Activated CD4-positive, alpha-beta T cell treated with anti-CD3 and anti-CD28 coated beads, Interleukin-2, Interleukin-4, amounts not matched to agents 100 ng/mL and 50 ng/mL, durations not matched to agents 16 hours and 8 hours (primary cell): Measurements from ENCODE around the gene RAB27A.
A peak's percentile ranks its signal among the peaks of the same experiment; 100 is the strongest.
"Not testable (repeated sequence)": the region's sequence is repeated elsewhere in the genome, so short reads cannot be mapped to it uniquely, and the experiment has no call there.

ENCODE experiments used
- DNase-seq: peaks from one replicate; pipeline ENCODE4 v3.0.0-alpha.2; 2020; ENCODE audit warnings: low spot score

The RAB27A gene

DNA sequence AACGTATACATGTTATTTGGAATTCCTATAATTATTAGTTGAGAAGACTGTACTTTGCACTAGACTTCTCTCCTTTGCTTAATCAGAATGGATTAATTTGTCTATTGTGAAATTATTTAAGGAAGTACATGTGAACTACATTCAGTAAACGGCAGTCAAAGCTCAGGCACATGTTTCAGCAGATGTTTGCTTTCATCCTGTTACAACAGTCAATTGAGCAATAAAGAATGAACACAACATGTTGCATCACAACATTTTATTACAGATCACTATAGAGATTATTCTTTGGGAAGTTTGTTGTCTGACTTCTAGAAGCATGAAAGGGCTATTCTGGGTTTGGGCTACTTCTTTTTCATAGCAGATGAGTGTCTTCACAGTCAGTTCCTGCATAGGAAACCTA lies 39.2 kb downstream of the RAB27A start:
- no peak for DNase-seq

DNA sequence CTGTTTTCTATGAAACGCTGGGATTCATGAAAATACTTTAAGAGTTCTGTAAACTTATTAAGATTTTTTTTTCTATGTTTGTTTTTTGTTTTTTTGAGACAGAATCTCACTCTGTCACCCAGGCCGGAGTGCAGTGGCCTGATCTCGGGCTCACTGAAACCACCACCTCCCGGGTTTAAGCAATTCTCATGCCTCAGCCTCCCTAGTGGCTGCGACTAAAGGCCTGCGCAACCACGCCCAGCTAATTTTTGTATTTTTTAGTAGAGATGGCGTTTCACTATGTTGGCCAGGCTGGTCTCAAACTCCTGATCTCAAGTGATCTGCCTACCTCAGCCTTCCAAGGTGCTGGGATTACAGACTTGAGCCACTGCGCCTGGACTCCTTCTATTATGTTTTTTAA lies 39.7 kb downstream of the RAB27A start:
- DNase-seq, result not testable (repeated sequence)

DNA sequence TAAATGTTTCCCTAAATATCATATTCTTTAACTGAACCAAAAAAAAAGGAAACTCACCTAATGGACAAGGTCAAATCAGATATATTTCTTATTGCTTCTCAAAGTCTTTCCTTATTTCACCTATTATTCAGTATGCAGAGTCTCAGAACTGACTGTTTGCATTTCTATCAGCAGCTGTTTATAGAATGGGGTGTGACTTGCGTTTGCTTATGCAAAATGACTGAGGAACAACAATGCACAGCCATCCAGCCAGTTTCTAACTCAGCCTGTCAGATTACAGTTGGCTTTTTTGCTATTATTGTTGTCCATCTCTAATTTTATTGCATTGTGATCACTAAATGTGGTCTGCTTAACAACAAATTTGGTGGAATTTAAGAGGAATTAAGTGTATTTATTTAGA lies 40.7 kb downstream of the RAB27A start:
- no peak for DNase-seq

GRCh38 chr15:55247766-55248427 lies 41.7 kb downstream of the RAB27A start:
- DNase-seq, result no peak

DNA sequence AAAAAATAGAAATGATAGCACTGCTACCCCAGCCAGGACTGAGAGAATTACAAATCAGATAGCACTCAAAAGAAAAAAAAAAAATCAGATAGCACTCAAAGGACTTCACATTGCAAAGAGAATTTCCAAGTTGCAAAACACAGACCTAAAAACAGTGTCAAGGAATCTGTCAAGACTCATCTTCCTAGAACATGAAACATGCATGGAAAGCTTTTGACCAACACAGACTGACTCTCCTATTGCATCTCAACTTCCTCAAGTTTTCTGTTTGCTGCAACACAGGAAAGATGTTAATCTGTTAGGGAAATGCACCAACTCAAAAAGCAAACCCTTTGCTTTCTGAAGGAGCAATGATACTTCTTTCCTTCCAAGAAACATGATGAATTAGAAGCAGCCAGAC lies 42.3 kb downstream of the RAB27A start:
- DNase-seq, result no peak

DNA sequence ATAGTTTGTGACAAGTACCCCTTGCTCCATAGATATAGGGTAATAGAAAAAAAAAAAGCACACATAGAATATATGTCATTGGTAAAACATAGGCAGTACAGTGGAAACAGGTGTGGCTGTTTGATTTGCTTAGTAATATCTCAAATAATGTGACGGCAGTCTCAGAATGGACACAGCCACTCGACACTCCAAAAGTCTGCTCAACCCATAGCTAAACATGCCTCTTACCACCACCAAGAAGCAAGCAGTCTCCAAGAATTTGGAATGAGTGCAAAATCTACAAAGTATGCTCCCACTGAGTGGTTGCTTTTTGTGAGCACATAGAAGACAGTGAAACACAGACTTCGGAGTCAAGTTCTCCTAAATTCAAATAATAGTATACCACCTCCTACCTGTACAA lies 43.0 kb downstream of the RAB27A start:
- no peak for DNase-seq

- DNase-seq, result peak; percentile 53
These were observed 44.6 kb downstream of the RAB27A start for GRCh38 chr15:55245059-55245458.

GRCh38 chr15:55241891-55242290 lies 47.7 kb downstream of the RAB27A start:
- DNase-seq, result no peak

GRCh38 chr15:55241186-55241585 lies 48.4 kb downstream of the RAB27A start:
- no peak for DNase-seq

DNA sequence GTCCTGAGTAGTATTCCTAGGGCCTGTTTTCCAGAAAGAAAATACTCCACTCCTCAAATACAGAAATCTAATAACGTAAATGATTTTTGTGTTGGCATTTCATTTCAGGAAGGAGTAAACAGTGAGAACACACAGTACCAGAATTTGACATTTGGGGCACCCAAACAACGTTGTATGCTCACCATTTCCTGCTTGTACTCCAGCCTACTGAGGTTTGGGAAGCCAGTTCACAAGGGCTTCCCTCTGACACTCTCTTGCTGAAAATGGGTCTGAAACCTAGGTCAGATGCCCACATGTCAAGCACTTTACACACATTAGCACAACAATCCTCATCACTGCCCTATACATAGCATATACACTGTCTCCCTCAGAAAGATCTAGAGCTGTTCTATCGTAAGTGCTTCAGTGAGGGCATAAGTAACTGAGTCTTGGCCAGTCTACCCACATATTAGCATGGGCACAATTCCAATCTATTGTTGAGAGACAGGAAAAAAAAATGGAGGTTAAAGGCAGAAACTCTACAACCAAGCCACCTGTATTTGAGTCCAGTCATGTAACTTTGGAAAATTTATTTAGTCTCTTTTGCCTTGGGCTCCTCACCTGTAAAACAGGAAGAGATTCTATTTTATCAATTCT lies 49.4 kb downstream of the RAB27A start:
- DNase-seq, result no peak

DNA sequence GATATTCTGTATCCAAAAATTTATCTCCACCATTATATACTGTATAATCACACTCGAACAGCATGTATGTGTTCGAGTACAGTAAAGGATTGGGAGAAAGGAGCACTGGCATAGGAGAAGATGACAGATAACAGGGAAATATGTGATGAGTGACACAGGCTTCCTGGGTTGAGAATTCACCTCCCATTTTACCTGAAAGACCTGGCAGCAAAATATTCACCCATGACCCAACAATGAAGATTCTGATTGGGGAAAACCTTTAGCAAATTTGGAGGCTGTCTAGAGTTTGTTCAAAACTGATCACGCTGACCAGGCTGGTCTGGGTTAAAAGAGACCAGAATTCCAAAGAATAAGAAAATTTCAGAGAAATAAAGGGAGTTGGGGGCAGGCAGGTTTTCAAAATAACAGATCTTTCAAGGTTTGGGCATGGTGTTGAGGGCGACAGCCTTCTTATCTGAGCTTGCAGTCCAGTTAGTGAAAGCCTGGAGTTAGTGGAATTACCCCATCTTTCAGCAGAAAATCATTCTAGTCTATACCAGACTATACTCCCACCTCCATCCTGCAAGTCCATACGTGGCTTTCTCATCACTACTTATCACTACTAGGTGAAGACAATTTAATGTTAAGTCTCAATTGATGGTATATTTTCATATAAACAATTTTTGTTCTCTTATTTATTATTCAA lies 50.0 kb downstream of the RAB27A start:
- DNase-seq, result no peak

DNA sequence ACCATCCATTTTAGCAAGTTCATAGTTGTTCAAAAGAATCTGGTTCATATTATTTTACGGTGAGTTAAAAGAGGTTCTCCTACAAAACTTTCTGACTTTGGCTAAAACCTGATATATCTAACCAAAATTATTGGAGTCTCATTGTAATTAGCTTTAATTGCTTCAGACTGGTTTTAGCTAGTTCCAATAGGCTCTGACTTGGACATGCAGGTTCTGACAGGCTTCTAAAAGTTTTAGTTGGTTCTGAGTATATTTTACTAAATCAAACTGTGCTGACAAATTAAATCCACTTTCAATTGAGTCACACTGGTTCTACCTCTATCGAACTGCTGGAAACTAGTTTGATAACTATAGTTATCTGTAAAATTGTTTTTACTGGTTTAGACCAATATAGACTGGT lies 50.7 kb downstream of the RAB27A start:
- DNase-seq, result no peak

DNA sequence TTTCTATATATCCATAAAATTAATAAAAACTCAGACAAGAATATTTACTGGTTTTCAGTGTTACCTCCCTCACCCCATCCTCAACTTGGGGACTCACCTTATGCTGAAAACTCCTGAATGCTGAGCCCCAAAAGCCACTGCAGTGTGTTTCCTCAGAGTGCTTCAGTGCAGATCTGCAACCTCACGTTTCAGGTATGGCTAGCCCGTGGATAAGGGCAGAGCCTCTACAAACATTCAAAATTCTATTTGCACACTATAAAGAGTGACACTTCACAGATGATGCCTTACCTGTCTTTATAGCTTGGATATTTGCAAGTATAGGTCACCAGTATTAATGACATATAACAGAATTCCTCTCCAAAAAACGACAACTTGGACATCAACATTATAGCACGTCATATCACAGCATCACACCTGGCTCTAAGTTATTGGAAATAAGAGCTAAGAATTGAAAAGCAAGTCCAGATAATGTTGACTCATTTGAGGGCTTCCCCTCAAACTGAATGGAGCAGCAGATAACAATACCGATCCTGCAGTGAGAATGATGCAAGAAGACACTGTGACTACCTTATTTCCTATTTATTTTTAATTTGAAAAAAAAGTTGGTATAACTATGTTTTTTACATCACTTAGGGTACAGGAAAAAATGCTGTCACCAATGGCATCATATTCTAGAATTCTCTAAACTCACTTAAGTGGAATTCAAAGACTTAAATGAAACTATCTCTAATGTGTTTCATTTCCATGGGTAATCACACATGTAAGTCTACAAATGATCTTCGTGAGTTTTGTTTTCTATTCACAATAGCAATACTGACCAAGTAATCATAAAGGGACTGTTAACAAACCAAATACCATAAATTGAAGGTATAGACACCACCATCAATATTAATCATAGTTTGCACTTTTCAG lies 52.1 kb downstream of the RAB27A start:
- peak; percentile 60 for DNase-seq

DNA sequence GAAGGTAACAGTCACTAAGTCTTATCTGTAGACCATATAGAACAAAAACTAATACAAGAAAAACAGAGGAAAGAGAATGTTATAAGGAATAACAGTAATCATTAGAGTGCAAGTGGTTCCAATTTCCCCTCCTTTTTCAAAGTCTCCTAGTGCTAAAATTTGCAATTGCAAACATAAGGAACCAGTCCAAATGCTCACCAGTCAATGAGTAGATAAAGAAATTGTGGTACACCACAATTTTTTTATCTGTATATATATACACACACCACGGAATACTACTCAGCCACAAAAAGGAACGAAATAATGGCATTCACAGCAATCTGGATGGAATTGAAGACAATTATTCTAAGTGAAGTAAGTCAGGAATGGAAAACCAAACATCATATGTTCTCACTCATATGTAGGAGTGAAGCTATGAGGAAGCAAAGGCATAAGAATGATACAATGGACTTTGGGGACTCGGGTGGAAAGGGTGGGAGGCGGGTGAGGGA lies 54.0 kb downstream of the RAB27A start:
- DNase-seq, result no peak

DNA sequence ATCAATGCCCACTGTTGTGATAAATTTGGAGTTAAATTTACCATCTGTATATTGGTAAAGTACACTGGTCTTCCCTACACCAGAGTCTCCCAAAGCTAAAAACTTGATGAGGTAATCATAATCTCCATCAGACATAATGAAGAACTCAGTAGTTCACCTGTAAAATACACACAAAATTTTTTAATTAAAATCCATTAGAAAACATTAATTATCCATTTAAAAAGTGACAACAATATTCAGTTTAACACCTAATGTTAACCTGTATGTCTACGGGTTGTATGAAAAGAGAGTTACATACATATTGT lies 54.9 kb downstream of the RAB27A start:
- DNase-seq, result no peak

DNA sequence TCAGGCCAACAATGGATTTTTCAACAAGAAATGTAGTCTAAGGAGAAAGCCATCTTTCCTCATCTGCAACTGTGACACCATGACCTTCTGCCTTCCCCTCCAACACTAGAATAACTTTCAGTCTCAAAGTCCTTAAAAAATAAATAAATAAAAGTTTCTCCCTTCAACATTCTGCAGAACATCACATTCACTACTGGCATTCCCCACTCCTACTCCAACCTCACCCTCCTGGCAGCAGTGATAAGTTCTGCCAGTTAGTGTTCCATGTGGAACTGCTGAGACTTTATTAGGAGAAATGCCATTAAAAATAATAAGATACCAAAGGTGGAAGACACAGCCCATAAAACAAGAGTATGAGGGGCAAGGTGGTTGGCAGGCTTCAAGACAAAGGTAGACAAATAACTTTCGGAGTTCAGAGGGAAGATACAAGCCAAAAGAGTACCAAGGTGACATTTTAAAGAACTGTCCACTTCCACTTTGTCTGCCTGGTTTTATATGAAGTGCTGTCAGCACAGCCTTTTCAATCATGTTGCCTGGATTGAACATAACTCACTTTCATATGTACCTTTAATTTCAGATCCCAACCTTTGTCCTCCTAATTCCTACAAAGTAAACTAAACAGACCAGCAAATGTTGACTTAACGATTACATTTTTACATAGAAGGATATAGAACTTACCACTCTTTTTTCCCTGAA lies 55.4 kb downstream of the RAB27A start:
- no peak for DNase-seq

GRCh38 chr15:55231455-55231854 lies 58.2 kb downstream of the RAB27A start:
- DNase-seq, result no peak

DNA sequence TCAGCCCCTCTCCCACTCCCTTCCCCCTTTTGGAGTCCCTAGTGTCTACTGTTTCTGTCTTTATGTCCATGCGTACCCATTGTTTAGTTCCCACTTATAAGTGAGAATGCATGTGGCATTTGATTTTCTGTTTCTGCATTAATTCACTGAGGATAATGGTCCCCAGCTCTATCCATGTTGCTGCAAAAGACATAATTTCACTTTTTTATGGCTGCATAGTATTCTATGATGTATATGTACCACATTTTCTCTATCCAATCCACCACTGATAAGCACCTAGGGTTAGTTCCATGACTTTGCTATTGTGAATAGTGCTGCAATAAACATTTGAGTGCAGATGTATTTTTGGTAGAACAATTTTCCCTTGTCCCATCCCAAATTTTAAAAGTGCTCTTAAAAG lies 58.7 kb downstream of the RAB27A start:
- no peak for DNase-seq

GRCh38 chr15:55230051-55230670 lies 59.5 kb downstream of the RAB27A start:
- no peak for DNase-seq

DNA sequence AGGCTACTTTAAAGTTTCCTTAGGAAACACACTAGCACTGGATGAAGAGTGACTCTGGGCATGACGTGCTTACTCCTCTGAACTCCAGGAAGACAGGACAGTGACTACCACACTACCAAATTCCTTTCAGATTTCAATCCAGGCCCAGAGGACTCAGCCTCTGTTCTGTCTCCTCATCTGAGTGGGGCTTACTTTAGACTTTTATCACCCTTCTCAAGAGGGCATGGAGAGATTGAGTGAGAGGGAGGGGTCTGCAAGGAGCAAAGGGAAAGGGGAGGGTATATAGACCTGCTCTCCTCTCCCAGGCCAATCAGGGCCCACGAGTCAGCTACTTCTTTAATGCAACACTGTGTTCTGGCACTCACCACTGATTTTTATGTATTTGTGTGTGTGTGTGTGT lies 63.5 kb downstream of the RAB27A start:
- no peak for DNase-seq

GRCh38 chr15:55224892-55225291 lies 64.7 kb downstream of the RAB27A start:
- DNase-seq, result no peak
